CD4-positive, alpha-beta T cell treated with Interleukin-6 for 4 hours (primary cell): ENCODE measurements around the gene LYRM4.
A peak's percentile ranks its signal among the peaks of the same experiment; 100 is the strongest.

ENCODE experiments used
- DNase-seq: peaks from one replicate; pipeline ENCODE4 v3.0.0-alpha.2; 2020; ENCODE audit warnings: mixed read lengths

The LYRM4 gene

DNA sequence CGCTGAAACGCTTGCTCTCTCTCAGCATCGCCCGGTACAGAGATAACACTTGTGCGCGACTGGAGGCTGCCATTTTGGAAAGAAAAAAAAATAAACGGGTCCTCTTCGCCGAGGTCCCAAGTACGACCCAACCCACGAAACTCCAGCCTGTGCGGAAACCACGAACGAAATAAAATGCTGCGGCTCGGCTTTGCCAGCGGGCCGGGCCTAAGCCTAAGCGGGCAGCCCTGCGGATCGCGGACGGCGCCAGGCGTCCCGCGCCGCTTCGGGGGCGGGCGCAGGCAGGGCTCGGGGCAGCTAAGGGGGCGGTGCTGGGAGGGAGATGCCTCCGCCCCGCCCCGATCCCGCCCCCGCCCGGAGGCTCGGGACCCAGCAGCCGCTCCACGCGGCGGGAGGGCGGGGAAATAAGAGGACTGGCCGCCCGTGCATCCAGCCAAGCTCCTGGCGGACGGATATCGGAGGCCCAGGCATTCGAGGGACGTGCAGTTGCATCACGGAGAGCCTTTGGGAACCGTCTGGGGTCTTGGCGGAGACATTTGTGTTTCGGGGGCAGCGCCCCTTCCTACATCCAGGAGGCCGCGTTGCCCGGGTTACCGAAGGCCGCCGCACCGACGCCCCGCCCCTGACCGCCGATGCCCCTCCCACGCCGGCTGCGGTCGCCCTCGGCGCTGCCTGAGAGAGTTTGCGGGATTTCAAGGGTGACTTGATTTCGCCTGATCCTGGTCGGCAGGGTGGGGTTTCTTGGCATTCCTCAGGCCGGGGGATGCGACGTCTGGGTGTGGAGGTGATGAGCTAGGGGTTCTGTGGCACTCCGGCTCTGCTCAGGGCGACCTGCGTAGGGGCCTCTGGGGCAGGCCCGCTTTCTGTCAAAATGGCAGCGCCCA is at the start of gene LYRM4, which contains the start of gene FARS2:
TSS of gene LYRM4 (minus strand) at position 290 of the 884 bp plus-strand sequence. CDS start at position 73, 217 bp downstream.
TSS of gene FARS2 (plus strand) at position 853 of the 884 bp plus-strand sequence.
- peak; percentile 91 for DNase-seq

DNA sequence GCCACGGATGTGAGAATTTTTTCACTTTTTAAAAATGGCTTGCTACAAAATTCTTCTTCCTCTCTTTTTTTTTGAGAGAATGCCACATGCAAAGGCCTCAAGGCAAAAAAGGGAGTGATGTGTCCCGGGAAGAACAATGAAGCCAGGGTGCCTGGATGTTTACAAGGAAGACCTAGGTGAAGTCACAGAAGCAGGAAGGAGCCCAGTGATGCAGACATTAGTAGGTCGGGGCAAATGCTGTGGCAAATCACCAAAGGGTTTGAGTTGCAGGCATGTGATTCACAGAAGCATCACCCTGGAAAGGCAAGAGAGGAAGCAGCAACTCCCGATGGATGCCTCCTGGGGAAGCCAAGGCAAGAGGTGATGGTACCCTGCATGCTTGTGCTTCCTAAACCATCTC is 47.3 kb upstream of the LYRM4 start:
- no peak for DNase-seq

DNA sequence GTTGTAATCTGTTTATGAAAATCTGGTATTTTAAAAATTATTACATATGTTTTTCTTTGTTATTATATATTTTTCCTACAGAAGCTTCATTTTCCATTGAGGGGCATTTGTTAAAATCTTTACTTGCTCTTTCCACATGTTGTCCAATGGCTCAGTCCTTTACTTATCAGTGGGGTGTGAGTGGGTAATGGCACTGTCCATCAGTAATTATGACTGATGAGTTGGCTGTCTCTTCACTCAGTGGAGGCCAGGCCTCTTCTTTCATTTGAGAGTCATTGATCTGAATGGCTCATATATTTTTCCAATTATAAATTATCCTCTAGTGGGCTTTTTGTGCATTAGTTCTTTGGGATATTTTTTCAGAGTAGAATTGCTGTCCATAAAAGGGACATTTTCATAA is 46.3 kb upstream of the LYRM4 start:
- DNase-seq = no peak

DNA sequence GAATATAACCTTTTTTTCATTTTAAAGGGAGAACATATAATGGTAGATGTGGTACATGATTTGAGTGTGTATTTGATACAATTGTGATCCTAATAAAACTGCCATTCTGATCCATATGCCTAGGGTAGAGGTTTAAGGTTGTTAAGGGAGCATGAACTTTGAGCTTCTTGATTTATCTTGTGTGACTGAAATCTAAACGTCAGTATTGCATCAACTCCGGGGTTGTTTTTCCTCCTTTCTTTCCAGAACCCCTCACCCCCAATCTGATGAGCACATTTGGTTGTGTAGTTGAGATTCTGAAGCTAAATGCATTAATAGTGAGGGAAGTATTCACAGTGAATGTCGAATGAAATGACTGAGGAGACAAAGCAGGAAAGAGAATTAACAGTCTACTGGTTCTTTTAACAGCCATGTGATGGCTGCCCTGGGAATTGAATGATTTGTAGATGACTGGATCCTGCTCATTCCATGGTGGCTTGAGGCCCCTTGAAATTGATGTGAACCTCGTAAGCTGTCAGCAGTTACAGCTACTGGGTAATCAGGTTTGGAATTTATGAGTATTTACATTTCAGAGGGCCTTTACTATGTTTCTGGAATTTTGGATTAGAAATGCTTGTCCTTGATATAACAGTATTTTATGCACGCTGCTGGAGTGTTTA is 45.3 kb upstream of the LYRM4 start:
- no peak for DNase-seq

DNA sequence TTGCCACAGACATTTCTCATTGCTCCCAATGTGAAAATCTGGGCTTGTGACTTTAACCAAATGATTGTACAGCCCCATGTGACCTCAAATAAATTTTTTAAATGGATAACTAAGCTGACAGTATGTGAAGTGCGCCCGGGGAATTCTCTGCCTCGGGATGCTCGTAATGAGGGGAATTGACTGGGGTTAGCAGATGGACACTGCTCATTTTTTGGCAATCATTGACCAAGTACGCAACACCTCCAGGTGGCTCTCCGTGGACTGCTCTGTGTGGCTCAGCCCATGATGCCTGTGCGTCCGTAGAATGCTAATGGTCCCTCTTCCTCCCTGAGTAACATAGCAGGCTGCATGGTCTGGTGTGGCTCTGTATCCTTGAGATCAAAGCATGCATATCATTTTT is 42.9 kb upstream of the LYRM4 start:
- DNase-seq = no peak

DNA sequence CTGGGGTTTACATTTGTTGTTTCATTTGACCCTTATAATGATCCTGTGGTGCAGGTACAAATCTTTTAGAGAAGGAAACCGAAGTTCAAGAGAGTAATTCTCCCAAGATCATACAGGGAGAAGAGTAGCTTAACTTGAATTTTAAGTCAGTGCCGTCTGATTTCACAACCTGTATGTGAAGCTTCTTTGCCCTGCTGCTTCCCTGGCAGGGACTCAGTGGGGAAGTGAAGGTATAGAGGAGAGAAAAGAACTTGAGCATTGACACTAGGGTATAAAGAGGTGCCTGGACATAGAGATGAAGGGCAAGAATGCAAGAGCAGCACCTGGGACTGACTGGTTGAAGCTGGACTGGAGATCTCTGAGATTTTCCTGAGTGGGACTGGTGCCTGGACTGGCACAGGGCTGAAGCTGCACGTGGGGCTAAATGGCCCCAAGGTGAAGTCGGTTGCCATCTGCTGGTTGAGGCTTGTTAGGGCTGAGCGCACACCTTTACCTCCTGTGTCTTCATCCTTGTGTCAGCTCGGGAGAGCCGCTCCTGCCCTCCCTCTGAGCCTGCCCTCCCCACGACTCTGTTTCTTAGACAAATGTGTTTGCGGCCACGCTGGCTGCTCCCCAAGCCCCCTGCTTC is 42.4 kb upstream of the LYRM4 start:
- DNase-seq = peak; percentile 64

DNA sequence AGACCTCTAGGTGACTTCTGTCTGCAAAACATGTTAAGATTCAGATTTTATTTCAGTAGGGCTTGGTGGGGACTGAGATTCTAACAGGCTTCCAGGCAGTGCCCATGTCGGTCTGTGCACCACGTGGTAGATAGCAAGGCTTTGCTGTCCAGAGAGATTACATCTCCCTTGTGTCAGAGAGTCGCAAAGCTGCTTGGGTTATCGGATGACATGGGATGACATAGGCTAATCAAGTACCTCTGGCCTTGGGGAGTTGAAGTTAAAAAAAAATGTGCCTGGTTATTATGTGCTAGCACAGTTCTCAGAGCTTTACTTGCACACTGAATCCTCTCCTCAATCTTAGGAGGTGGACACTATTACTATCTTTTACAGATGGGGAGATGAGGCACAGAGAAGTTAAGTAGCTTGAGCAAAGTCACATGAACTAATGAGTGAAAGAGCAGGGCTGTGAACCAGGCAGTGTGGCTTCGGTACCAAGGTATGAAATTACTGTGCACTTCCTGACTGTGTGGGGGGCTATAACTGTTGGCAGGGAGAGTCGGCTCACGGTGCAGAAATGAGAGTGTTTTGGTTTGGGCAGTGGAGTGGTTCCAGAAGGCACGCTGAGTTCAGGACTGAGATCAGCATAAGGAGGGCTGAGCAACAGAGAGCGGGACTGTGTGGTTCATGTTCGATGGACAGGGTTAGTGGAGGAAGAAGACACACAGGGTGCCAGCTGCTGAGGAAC is 41.6 kb upstream of the LYRM4 start:
- DNase-seq = peak; percentile 4

DNA sequence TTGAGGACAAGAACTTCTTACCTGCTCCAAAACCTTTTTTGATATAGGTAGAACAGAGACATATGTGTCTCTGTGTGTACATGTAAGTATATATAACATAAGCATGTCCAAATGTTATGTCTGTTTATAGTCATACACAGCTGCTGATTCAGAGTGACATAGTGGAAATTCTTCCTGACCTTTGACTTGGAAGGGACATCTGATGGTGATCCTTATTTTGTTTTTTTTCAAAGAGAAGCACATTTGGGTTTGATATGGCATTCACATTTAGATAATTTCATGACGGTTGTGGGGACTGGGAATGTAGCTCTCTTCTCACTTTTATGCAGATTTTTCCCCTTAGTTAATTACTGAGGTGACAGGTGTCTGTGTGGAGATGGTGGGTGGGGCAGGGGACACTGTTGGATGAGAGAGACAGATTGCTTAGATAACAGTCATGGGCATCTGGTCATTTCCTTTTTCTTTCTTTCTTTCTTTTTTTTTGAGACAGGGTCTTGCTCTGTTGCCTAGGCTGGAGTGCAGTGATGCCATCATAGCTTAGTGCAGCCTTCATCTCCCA is 39.5 kb upstream of the LYRM4 start:
- DNase-seq = no peak

DNA sequence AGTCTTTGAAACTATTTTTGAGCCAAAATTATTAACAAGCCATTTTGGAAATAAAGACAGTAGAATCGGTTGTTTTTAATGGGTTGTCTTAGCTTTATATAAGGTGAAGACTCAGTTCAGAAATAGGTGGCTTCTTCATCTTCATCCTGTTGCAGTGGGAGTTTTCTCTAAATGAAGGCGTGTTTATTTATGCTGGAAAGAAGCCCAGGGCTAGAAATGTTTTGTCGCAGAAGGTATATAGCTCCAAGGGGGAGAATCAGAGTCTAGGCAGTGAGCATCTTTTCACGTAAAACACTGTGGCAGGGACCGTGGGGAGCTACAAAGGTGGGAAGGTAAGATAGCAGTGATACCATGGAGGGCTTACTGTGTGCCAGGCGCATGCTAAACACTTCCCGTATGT is 34.9 kb upstream of the LYRM4 start:
- DNase-seq = no peak

DNA sequence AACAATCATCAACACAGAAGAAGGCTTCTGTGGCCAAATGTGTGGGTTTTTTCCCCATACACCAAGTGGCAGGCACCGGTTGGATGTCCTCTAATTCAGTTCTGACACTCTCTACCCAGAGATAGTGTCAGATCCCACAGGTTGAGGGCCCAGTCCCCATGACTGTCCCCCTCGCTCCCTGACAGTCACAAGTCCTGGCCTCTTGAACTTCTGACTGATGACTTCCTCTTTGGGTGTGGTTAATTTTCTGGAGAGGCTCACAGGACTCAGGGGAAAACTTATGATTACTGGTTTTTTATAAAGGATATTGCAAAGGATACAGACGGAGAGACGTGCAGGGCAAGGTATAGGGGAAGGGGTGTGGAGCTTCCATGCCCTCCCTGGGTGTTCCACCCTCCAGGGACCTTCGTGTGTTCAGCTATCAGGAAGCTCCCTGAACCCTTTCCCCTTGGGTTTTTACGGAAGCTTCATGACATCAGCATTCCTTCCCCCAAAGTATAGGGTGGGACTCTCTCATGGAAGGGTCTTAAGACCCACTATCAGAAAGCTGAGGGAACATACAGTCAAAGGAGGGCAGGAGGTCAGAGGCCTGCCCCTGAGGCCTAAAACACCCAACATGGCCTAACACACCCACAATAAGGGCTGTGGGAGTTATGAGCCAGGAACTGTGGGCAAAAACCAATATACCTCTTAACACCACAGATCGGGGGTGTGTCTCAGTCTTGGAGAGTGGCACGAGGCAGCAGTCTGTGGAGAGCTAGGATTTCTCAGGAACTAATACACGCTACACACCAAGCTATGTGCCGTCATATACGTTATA is 33.9 kb upstream of the LYRM4 start:
- no peak for DNase-seq

DNA sequence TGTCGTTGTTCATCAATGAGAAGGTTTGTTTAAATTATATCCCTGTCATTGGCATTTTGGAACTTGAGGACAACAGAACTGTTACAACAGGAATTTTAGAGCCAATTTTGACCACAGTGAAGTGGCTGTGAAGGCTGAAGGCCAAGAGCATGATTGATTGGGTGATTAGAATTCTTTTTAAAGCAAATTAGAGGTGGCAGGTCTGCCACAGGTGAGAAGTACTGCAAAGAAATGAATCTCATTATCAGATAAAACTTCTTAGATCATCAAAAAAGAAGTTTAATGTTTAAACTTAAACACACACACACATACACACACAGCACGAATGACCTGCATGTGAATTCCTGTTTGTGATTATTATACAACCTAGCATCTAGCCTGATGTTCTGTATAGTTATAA is 32.9 kb upstream of the LYRM4 start:
- no peak for DNase-seq

DNA sequence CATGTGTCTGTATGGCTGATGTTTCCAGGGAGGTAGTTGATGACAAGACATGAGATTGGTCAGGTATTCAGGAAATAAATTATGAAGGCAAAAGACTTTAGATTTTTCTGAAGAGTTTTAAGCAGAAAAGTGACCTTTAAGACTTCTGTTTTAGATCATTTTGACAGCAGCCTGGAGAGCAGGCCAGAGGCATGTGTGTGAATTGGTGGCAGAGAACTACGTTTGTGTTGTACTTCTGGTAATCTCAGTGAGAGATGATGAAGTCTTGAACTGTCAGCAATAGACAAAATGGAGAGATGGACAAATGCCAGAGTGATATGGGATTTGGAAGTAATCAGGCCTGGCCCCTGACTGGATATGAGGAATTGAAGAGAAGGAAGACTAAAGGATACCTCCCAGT is 31.4 kb upstream of the LYRM4 start:
- DNase-seq = no peak

DNA sequence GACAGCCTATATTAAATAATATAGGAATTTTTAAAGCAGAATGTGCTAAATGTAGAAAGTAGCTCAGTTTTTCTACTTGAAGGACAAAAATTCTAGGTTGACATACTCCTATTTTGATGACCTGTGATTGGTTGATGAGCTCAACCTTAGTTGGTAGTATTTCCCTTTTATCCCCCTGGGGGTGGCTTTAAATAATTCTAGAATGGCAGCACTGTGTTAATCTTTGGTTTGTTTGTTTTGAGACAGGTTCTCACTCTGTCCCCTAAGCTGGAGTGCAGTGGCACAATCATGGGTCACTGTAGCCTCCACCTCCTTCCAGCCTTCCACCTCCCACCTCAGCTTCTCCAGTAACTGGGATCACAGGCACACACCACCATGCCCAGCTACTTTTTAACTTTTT is 29.8 kb upstream of the LYRM4 start:
- no peak for DNase-seq

DNA sequence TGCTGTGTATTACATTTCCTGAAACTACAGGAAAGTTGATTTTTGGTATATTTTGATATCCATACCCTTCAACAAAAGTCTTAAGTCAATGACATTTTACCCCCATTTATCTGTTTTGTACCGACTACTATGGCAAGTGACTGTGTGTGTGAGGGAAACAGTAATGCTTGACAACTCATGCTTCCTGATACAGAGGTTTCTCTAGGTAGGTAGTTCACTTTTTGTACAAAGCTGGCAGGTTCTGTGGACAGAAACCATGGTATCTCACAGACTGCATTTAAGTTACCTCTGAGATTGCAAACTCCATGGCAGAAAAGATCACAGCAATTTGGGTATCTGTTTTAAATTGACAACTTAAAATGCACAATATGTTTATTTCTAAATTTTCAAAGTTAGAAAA is 29.3 kb upstream of the LYRM4 start:
- no peak for DNase-seq

DNA sequence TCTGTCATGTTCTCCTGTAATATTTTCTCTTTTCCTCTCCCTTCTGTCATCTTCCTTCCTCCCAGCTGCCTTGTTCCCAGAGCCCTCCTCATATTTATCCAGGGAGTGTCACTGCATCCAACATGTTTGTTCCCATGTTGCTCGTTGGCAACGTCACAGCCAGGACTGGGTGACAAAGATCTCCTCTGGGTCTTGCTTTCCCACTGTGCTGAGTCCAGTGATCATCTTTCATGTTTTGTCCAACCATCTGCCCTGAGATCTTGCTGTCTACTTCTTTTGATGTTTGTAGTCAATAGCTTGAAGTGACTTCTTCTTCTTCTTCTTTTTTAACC is 27.2 kb upstream of the LYRM4 start:
- no peak for DNase-seq

DNA sequence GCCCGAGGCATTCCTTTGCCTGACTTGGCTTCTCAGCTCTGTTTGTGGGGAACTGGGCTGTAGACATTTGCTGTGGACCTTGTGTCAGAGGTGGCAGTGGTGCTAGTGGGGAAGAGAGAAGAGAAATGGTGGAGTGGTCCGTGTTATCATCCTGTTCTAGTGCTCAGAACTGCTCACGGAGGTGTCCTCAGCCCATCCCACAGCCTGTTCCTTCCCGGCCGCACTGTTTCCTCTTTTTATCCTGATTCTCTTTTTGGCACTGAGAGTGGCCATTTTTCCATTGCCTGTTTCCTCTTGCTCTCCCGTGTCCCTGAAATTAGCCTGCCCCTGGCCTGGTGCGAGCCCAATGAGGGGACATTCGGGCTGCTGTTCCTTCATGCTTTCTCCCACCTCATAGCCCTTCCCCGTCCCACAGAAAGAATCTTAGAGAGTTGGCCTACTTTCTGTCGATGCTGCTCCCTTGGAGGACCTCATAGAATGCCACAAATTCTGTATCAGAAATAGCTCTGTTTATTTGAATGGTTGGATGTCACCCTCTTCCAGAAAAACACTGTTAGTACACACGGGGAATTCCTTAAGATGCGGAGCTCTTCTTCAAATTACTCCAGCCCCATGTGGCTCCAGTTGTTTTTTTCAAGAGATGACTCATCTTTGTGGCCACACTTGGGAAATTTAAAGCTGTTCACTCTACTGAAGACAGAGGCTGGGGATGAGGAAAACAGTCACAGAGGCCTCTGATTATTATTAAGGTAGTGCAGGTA is 26.6 kb upstream of the LYRM4 start:
- no peak for DNase-seq

DNA sequence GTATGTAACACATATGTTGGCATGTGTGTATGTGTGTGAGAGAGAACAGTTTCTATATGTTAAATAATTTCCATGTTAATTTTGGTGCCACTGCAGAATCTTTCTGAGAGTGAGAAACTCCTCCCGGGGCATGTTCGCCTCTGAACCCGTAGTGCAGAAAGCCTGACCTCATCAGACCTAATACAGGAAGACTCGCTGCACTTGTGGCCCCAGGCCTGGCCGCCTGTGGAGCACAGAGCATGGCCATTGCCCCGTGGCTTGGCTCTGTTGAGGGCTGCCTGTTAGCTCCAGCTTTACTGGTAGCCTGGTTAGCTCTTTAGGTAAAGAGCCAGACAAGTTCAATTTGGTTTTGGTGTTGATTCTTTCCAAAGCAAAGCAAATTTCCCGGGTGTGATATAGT is 26.0 kb upstream of the LYRM4 start:
- no peak for DNase-seq

DNA sequence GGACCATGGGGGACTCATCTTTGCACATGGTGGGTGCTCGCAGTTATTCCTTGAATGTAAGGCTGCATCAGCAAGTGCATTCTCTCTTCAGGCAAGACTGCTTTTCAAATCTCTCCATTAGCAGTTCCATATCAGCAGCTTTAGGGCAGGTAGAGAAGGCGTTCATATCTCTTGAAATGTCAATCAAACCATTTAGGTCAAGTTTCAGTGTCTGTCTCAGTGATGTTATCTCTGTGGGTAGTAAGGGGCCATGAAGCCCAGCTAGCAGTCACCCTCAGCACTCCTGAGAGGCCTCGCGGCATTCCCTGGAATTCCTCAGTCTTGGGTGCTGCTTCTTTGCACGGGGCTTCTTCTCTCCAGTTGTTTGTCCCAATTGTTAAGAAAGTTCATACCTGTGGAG is 24.8 kb upstream of the LYRM4 start:
- no peak for DNase-seq

DNA sequence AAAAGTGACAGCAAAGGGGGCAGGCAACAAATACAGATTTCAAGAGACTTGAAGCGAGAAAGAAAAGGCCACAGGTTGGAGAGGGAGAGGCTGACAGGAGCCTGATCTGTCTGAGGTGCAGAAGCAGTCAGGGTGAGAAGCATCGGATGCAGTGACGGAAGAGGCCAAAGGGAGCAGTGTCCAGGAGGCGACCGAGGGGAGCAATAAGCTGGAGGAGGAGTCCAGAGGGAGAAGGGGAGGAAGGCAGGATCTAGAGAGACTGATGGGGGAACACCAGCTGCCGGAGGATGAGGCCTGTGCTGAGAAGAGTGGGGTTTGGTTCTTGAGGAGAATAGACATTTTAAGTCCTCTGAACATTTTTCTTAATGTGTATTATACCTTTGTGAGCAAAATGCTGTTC is 24.3 kb upstream of the LYRM4 start:
- DNase-seq = no peak

DNA sequence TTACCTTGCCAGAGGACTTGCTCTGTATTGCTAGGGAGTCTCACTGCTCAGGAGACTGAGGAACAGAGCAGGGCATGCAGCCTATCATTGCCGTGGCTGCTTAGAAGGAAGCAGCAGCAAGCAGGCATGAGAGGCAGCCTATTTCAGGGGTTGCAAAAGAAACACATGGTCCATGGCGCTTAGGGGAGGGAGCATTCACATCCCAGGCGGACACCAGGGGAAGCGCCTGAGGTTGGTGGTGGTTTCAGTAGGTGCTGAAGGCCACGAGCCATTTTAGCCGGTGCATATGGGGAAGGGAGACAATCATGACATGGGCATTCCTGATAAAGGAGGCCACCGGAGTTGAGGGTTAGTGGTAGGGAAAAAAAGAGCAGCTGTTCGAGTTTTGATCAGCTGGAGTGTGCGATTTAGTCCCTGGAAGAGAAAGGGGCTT is 21.5 kb upstream of the LYRM4 start:
- DNase-seq = no peak

DNA sequence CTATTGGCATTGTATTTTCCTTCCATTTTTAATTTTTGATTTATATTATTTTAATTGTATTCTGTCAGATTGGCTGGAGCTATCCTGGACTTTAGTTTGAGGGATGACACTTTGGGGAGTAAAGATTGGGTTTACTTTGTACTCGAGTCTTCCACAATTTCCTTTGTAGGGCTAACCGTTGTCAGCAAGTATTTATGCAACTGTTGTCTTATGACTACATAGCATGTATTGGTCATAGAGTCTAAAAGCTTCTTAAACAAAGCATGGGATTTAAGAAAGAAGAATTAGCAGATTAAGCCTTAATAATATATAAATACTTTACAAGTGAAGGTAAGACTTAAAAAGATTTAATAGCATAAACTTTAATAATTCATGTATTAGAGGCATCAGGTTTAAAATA is 20.2 kb upstream of the LYRM4 start:
- DNase-seq = no peak
